Measurements from ENCODE around the gene KCNJ18.
"Not testable (repeated sequence)": the region's sequence is repeated elsewhere in the genome, so short reads cannot be mapped to it uniquely, and the experiment has no call there.

KCNJ18 gene

GRCh38 chr17:21671437-21671836, 20.9 kb upstream of the KCNJ18 start:
- not testable (repeated sequence) for DNase-seq (ENCODE audit: low read depth)

DNA sequence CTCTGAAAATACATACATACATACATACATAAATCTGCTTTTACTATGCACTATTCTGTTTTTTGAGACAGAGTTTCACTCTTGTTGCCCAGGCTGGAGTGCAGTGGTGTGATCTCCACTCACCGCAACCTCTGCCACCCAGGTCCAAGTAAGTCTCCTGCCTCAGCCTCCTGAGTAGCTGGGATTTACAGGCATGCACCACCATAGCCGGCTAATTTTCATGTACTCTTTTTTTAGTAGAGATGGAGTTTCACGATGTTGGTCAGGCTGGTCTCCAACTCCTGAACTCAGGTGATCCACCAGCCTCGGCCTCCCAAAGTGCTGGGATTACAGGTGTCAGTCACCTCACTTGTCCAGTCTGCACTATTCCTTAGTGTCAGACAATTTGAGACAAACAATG, 20.5 kb upstream of the KCNJ18 start:
- not testable (repeated sequence) for DNase-seq (ENCODE audit: low read depth)

DNA sequence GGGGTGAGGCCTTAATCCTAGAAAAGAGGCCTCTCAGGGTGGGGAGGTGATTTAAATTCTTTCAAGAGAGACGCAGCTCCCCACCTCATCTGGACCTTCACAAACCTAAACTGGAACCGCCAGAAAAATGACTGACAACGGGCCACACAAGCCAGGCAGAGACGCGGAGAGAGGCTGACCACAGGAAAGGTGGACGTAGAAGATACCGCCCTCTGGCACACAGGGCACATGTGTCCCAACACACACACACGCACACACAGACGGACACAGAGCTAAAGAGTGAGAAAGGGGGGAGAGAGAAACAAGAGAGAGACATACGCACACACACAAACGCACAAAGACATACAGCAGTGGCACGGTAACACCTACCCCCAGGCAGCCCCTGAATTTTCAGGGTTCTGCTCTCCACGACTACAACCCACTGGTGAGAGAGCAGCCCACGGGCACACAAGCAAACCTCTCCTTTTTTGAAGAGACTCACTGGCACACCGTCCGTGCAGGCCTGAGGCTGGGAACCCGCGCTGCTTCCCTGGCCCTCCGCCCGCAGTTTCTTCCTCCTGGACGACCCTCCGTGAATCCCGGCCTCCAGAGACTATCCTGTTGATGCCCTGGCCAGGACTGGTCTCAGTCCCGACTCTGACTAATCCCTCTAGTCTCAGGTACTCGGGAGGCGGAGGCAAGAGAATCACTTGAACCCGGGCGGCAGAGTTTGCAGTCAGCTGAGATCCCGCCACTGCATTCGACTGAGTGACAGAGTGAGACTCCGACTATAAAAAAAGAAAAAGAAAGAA, 18.7 kb upstream of the KCNJ18 start:
- not testable (repeated sequence) for DNase-seq (ENCODE audit: low read depth)

- DNase-seq (ENCODE audit: low read depth), result no peak
These were observed 18.0 kb upstream of the KCNJ18 start for GRCh38 chr17:21674242-21674731.

DNA sequence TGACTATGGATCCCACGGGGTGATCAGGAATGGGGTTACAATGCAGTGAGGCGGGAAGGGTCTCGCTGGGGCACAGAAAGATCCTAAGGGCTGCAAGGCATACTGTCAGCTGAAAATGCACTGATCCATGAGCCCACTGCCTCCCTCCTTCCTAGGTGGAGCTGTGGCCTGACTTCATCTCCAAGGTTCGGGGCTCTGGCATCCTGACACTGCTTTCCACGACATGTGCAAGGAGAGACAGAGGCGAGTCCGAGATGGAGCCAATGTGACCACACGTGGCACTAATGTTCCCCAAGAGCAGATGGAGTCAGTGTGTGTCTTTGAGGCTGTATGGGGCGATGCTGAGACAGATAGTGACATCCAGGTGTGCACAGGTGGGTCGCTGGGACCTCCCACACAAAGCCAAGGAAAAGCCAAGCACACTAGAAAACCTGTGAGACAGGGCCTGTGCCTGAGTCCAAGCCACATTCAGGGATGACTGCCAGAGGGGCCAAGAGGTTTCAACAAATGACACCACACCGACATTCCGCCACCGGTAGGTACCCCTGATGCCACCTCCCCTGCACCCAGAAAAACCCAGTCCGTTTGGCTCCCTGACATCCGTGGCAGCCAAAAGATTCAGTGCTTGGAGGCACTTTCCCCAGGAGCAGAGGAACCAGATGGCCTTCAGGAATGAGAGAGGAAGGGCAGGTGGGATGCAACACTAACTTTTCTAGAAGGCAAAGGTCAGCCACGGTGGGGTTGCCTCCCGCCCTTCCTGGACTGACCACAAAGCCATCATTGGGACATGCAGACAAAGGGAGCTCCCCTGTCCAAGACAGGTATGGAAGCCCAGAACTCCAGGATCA, 17.2 kb upstream of the KCNJ18 start:
- not testable (repeated sequence) for DNase-seq (ENCODE audit: low read depth)

DNA sequence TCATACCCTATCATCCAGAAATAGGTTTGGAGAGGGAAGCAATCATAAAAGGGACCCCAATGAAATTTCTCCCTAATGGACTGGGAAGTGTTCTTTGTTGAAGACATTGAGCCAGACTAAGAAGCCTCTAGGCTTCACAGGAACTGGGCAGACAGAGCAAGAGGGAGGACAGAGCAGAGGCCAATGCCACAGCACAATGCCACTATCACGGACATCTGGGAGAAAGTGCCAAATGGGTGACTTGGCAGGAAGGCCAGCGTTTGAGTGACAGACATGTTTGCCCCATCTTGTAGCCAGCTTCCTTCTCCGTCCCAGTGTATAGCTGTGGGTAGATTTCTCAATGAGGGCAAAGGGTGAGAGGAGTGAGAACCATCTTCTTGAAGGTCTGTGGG, 16.6 kb upstream of the KCNJ18 start:
- DNase-seq (ENCODE audit: low read depth), result not testable (repeated sequence)

GRCh38 chr17:21676281-21677111, 15.8 kb upstream of the KCNJ18 start:
- DNase-seq (ENCODE audit: low read depth), result no peak

DNA sequence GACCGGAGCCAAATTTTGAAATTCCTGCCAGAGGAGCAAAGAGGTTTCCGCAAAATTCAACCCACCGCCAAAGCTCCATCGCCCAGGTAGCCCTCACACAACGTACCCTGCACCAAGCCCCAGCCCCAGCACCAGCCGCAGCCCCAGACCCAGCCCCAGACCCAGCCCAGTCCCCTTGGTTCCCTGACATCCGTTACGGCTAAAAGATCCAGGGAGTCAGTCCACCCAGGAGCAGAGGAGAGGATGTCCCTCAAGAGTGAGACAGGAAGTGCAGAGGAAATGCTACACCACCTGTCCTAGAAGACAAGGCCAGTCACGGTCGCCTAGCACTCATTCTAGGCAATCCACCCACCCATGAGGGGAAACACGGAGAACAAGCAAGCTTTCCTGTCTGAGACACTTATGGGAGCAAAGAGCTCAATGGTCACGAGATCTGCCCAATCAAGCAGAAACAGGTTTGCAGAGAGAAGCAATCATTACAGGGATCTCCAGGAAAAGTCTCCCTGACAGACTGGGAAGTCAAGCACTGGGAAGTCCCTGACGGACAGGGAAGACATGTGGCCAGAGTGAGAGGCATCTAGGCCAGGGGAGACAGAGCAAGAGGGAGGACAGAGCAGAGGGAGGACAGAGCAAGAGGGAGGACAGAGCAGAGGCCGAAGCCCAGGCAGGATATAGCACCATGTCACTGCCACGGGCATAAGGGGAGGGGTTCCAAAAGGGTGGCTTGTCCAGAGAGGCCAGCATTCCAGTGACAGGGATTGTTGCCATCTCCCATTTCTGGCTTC, 15.0 kb upstream of the KCNJ18 start:
- no peak for DNase-seq (ENCODE audit: low read depth)

DNA sequence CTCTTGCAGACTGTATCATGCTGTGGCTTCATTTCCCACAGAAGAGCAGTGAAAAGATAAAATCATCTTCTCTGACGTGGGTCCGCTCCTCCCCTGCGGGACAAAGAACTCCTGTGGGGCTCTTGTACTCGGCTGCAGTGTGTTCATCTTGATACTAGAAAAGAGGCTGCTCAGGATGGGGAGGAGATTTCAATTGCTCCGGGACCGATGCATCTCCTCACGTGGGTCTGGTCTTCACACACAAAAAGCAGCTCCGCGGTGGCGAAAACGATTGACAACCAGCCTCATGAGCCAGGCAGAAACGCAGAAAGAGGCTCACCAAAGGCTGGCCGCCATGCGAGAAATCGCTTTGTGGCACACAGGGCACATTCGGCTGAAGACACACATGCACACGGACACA, 14.4 kb upstream of the KCNJ18 start:
- DNase-seq (ENCODE audit: low read depth), result no peak

DNA sequence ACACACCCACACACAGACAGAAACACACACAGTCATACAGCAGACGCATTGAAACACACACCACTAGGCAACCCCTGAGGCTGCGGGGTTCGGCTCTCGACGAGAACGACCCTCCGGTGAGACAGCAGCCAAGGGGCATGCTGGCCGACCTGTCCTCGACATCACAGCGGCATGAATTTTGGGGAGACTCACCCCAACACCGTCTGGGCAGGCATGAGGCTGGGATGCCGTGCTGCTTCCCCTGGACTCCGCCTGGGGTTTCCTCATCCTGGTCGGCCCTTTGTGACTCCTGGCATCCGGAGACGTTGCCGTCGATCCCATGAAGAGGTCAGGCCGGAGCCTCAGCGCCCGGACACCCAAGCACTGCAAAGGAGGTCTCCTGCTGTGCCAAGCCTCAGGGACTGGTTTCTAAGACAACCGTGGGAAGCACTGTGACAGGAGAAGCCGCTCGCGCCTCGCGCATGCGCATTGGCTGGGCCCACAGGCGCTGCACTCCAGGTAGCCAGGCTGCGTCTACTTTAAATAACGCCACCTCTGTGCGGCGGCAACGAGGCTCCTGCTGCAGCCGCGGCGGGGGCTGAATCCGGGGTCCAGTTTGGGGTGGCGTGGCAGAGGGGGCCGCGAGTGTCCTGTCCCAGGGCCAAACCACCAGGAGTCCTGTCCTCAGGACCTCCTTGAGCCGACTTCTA, 13.8 kb upstream of the KCNJ18 start:
- no peak for DNase-seq (ENCODE audit: low read depth)

- no peak for DNase-seq (ENCODE audit: low read depth)
These were observed 12.8 kb upstream of the KCNJ18 start for GRCh38 chr17:21679256-21680146.

- DNase-seq (ENCODE audit: low read depth), result no peak
These were observed 12.0 kb upstream of the KCNJ18 start for GRCh38 chr17:21680366-21680765.

- DNase-seq (ENCODE audit: low read depth), result not testable (repeated sequence)
These were observed 11.4 kb upstream of the KCNJ18 start for GRCh38 chr17:21680850-21681351.

DNA sequence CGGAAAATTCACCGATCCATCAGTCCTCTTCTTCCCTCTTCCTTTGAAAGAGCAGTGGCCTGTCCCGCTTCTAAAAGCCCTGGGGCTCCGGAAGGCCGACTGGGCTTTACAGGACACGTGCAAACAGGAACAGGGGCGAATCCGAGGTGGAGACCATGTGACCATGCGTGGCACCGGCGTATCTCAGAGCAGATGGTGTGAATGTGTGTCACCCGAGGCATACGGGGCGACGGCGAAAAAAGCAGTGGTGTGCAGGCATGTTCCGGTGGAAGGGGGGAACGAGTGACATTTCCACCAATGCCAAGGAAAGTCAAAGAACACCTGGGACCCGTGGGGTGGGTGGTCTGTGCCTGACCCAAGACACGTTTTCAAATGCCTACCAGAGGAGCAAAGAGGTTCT, 10.7 kb upstream of the KCNJ18 start:
- not testable (repeated sequence) for DNase-seq (ENCODE audit: low read depth)

GRCh38 chr17:21682130-21682529, 10.2 kb upstream of the KCNJ18 start:
- not testable (repeated sequence) for DNase-seq (ENCODE audit: low read depth)

- DNase-seq (ENCODE audit: low read depth), result not testable (repeated sequence)
These were observed 9.1 kb upstream of the KCNJ18 start for GRCh38 chr17:21683142-21683712.

GRCh38 chr17:21683897-21684296, 8.4 kb upstream of the KCNJ18 start:
- not testable (repeated sequence) for DNase-seq (ENCODE audit: low read depth)

GRCh38 chr17:21684384-21684783, 7.9 kb upstream of the KCNJ18 start:
- DNase-seq (ENCODE audit: low read depth), result not testable (repeated sequence)

Data from T follicular helper cell (primary cell).